GM21423 (cell line): ENCODE data around the gene TWIST2.

Source experiments
- ATAC-seq: cut with Tn5 transposase; IDR thresholded peaks from one replicate; pipeline ENCODE4 v1.9.1; 2021; ENCODE audit warnings: mild to moderate bottlenecking, moderate library complexity; ENCODE audit not compliant: unreplicated experiment

TWIST2 gene

GRCh38 chr2:238855891-238856580 is 8.2 kb downstream of the TWIST2 start:
- ATAC-seq, result no peak

DNA sequence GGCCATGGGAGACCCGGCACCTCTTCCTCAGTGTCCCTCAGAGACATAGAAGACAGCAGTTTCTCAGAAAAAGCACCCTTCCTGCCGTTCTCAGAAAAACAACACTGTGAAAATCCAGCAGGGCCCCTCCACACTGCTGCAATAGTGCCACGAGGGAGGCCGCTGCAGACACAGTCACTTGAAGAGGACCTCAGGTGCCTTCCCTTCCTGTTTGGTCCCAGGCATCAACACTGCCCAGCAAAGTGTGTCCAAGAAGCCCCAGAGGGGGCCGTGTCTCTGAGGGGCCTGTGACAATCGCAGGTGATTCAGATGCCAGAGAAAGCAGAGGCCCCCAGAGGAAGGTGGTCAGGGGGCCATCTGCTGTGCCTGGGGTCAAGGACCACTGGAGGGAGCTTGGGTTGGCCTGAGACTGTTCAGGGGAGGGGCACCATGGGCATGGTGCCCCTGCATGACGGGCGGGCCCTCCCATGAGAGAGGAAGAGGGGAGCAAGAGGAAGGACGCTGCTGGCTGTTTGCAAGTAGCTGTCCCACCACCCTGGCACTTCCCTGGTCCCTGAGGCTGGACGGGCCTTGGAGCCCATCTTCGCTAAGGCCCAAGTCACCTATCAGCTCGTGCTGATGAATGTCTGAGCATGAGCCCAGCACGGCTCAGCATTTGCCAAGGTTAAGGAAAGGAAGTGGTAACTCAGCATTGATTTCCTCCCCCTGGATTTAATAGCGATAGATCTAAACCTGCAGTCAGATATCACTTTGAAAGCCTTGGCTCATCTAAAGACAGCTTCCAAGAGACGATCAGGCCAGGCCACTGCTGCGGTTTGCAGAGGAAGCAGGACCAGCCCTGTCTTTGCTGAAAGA is 9.1 kb downstream of the TWIST2 start:
- ATAC-seq, result no peak

- ATAC-seq, result no peak
These were observed 10.1 kb downstream of the TWIST2 start for GRCh38 chr2:238857959-238858358.

- ATAC-seq, result no peak
These were observed 11.9 kb downstream of the TWIST2 start for GRCh38 chr2:238859636-238860347.

DNA sequence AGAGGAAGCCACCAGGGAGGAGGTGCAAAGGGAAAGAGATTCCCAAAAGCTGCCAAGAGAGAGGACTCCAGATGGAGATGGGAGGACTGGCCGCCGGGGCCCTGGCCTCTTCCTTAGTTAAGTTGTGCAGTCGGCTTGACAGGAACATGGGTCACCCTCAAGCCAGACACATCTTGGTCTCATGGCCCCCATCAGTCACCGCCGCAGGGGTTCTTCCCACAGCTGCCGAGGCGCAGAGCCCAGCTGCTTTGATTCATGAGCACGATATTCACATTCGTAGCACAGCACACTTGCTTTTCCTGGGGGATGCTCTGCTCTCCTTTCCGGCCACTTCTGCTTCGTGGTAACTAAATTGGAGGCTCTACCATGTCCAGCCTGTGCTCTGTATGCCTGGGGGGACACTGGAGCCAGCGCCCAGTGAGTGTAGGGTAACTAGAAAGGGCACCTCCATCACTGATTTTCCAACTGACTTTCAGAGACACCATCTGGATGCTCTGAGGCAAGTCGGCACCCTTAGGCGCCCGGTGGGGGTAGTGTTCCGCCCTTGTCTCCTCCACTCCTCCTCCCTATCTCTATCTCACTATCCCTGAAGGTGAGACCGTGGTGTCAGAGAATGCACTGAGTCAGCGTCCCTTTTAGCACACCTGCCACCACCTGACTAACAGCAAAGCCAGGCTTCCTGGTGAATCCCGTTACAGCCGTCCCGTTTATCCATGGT is 13.3 kb downstream of the TWIST2 start:
- ATAC-seq, result no peak

- no peak for ATAC-seq
These were observed 14.0 kb downstream of the TWIST2 start for GRCh38 chr2:238861766-238862315.

GRCh38 chr2:238862701-238863100 is 14.8 kb downstream of the TWIST2 start:
- no peak for ATAC-seq

GRCh38 chr2:238863231-238863630 is 15.3 kb downstream of the TWIST2 start:
- no peak for ATAC-seq

GRCh38 chr2:238863749-238864206 is 15.9 kb downstream of the TWIST2 start:
- ATAC-seq, result no peak

GRCh38 chr2:238864207-238865014 is 16.5 kb downstream of the TWIST2 start:
- ATAC-seq, result no peak

DNA sequence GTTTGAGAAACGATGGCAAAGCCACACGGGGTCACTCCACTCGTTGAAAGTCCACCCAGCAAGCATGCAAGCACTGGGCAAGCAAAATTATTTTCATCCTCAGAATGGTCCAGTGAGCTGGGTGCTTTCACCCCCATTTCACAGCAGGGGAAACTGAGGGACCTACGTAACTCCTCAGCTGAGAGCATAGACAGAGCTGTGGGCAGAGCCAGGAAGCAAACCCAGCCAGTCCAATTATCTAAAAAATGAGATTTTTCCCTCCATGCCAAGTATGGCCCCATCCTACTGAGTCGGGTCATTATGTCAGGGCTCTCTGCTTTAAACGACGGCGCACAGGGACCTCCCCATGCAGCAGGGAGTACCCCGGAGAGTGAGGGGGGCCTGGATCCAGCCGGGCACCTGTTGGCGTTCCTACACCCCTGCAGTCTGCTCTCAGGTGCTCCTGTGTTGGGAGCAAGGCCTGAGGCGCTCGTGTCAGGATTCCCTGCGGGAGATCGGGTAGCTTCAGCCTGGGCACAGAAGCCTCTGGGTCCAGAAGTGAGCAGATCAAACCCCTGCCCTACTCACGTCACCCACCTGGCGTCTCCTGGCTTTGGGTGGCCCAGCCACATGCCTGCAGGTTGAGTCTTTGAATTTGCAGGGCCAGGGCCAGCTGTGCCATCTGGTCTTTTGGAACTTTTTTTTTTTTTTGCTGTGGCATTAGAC is 17.3 kb downstream of the TWIST2 start:
- ATAC-seq, result no peak

DNA sequence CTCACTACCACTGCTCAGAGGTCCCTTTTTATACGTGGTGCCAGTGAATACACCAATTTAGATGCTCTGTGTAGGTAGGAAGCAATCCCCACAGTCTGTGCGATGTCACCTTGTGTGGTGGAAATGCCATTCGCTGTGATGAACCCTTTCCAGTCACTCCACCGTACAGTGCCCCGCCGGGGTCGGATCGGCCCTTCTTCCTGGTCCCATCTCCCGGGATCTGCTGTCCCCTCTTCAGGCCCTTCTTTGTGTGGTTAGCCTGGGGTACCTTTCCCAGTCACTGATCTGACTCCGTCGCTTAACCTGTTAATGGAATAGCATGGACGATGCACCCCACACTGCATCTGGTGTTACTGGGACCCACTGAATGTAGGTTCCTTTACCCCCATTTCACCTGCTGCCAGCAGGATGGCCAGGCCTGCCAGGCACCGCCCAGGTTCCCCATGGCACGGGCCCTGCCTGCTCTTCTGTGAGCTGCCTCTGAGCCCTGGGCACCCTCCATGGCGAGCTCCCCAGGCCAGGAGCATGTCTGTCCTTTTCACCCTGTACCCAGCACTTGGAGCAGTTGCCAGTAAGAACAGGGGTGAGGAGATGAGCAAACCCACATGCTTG is 18.0 kb downstream of the TWIST2 start:
- no peak for ATAC-seq

GRCh38 chr2:238866656-238867277 is 18.9 kb downstream of the TWIST2 start:
- no peak for ATAC-seq

- ATAC-seq, result no peak
These were observed 20.2 kb downstream of the TWIST2 start for GRCh38 chr2:238868067-238868524.

GRCh38 chr2:238868616-238869292 is 20.9 kb downstream of the TWIST2 start:
- ATAC-seq, result no peak

DNA sequence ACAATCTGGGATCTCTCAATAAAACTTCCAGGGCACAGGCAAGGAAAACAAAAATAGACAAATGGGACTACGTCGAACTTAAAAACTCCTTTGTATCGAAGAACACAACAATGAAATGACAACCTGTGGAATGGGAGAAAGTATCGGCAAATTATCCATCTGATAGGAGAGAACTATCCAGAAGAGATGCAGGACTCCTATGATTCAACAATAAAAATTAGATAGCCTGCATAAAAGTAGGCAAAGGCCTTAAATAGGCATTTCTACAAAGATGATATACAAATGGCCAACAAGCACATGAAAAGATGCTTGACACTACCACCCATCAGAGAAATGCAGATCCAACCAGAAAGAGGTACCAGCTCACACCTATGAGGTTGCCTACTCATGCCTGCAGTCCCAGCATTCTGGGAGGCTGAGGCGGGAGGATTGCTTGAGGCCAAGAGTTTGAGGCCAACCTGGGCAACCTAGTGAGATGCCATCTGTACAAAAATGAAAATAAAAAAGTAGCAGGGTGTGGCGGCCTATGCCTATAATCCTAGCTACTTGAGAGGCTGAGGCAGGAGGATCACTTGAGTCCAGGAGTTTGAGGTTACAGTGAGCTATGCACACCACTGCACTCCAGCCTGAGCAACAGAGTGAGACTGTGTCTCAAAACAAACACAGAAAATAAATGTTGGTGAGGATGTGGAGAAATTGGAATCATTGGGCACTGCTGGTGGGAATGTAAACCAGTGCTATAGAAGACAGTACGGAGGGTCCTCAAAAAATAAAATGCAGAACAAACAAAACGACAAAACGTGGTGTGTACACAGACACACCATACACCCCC is 21.6 kb downstream of the TWIST2 start:
- no peak for ATAC-seq

- ATAC-seq, result no peak
These were observed 22.4 kb downstream of the TWIST2 start for GRCh38 chr2:238870261-238870660.
